A549 (cell line): ENCODE measurements around the gene SERTAD1. TPM values are rescaled to one million over a fixed set of nuclear protein-coding genes. Genes with fewer than 3 reads are reported as not detected.

Experiments used
- ATAC-seq, 2 experiments: fragments of 200-7000 bp in 1 of 2; fragments of >200 bp in 1 of 2; cut with Nextera tagmentation in 1 of 2; cut with Tn5 transposase in 1 of 2; 3 replicates each; pipeline versions ENCODE4 v1.8.0 to v1.9.1; 2018 to 2020; ENCODE audit warnings: mild to moderate bottlenecking in 1 of 2, moderate library complexity in 1 of 2
- CTCF ChIA-PET: fragments of 300-600 bp; sonication (Branson Sonifier 250); formaldehyde crosslinking; extraction: SDS; loops from one replicate; lab custom pipeline; 2021; ENCODE audit warnings: antibody characterized with exemption, inconsistent platforms; lab: Yijun Ruan, JAX
- POLR2A ChIA-PET: fragments of 350-600 bp; formaldehyde crosslinking; extraction: SDS; loops from one replicate; lab custom pipeline; 2021; ENCODE audit warnings: antibody characterized with exemption, inconsistent platforms; lab: Yijun Ruan, JAX
- DNase-seq, 2 experiments: peaks; one replicate each; pipeline versions ENCODE4 v3.0.0 to v3.0.0-alpha.2; 2011 to 2016; ENCODE audit warnings: low read depth in 1 of 2, low spot score in 1 of 2
- FAIRE-seq: peaks from 2 replicates; lab custom pipeline; 2011; peaks lifted over from hg19 to GRCh38; lab: Jason Lieb, UNC
- H3K27ac ChIP-seq, 2 experiments: fragments of >200 bp; sonication (Bioruptor Twin); formaldehyde crosslinking; 3 replicates each; pipeline ENCODE4 v1.5.1; 2016 to 2017
- H3K4me1 ChIP-seq: fragments of >200 bp; sonication (Bioruptor Twin); formaldehyde crosslinking; 3 replicates; pipeline ENCODE4 v1.6.1; 2016
- H3K4me2 ChIP-seq: fragments of >200 bp; sonication (Bioruptor Twin); formaldehyde crosslinking; 3 replicates; pipeline ENCODE4 v1.6.1; 2016
- H3K4me3 ChIP-seq: fragments of >200 bp; sonication (Bioruptor Twin); formaldehyde crosslinking; 3 replicates; pipeline ENCODE4 v1.5.1; 2016
- H3K9me3 ChIP-seq: fragments of >200 bp; sonication (Bioruptor Twin); formaldehyde crosslinking; 3 replicates; pipeline ENCODE4 v1.6.1; 2016
- BHLHE40 ChIP-seq: IDR thresholded peaks from 2 replicates; pipeline ENCODE4 v1.6.1; 2012; ENCODE audit warnings: low read depth, low read length, inconsistent platforms
- CHD4 ChIP-seq: fragments of 200-600 bp; sonication (generic); IDR thresholded peaks from 2 replicates; pipeline ENCODE4 v1.6.1; 2016; ENCODE audit warnings: antibody characterized with exemption, mild to moderate bottlenecking, borderline replicate concordance
- EHF ChIP-seq: fragments of 250-450 bp; sonication (Bioruptor Pico); IDR thresholded peaks from 2 replicates; pipeline ENCODE4 v1.5.0; 2020; ENCODE audit warnings: mild to moderate bottlenecking
- FOXS1 ChIP-seq: fragments of 250-450 bp; sonication (Bioruptor Pico); IDR thresholded peaks from 2 replicates; pipeline ENCODE4 v1.5.0; 2020; ENCODE audit warnings: mild to moderate bottlenecking, moderate library complexity
- GATA3 ChIP-seq: IDR thresholded peaks from 2 replicates; pipeline ENCODE4 v1.6.1; 2012; ENCODE audit warnings: borderline replicate concordance
- HOXB13 ChIP-seq: fragments of 250-450 bp; sonication (Bioruptor Pico); IDR thresholded peaks from 2 replicates; pipeline ENCODE4 v1.5.0; 2020; ENCODE audit warnings: low read depth, mild to moderate bottlenecking, moderate library complexity
- JUN ChIP-seq, 2 experiments: fragments of >200 bp; sonication (Bioruptor Twin); formaldehyde crosslinking; IDR thresholded peaks; 2 replicates in 1 of 2; 3 replicates in 1 of 2; pipeline ENCODE4 v1.6.1; 2016 to 2017
- JUNB ChIP-seq: fragments of >200 bp; sonication (Bioruptor Twin); formaldehyde crosslinking; IDR thresholded peaks from 2 replicates; pipeline ENCODE4 v1.6.1; 2016
- KDM1A ChIP-seq: fragments of 200-600 bp; sonication (generic); IDR thresholded peaks from 2 replicates; pipeline ENCODE4 v1.6.1; 2016; ENCODE audit warnings: low read depth, mild to moderate bottlenecking
- KDM5A ChIP-seq: fragments of 200-600 bp; sonication (generic); IDR thresholded peaks from 2 replicates; pipeline ENCODE4 v1.6.1; 2016; ENCODE audit warnings: antibody characterized with exemption, mild to moderate bottlenecking
- MAFK ChIP-seq: fragments of 450-650 bp; IDR thresholded peaks from 2 replicates; pipeline ENCODE4 v1.6.1; 2014; ENCODE audit not compliant: partially characterized antibody
- RAD21 ChIP-seq, 2 experiments: fragments of >200 bp in 1 of 2; sonication (Bioruptor Twin) in 1 of 2; formaldehyde crosslinking in 1 of 2; IDR thresholded peaks in 1 of 2; conservative IDR thresholded peaks in 1 of 2; 2 replicates in 1 of 2; 3 replicates in 1 of 2; pipeline ENCODE4 v1.6.1; 2012 to 2018; ENCODE audit warnings: inconsistent platforms in 1 of 2
- RFX5 ChIP-seq: fragments of 450-650 bp; IDR thresholded peaks from 2 replicates; pipeline ENCODE4 v1.7.1; 2014; ENCODE audit warnings: antibody characterized with exemption, mild to moderate bottlenecking, moderate library complexity
- RNF2 ChIP-seq: fragments of 200-600 bp; sonication (generic); IDR thresholded peaks from 2 replicates; pipeline ENCODE4 v1.6.1; 2016; ENCODE audit warnings: low read depth, mild to moderate bottlenecking, antibody characterized with exemption, moderate library complexity, borderline replicate concordance
- SMC3 ChIP-seq: fragments of >200 bp; sonication (Bioruptor Twin); formaldehyde crosslinking; IDR thresholded peaks from 3 replicates; pipeline ENCODE4 v1.6.1; 2018; ENCODE audit warnings: inconsistent platforms
- SREBF2 ChIP-seq: fragments of 450-650 bp; IDR thresholded peaks from 2 replicates; pipeline ENCODE4 v1.6.1; 2014; ENCODE audit warnings: mild to moderate bottlenecking, moderate library complexity
- TFCP2L1 ChIP-seq: fragments of 250-450 bp; sonication (Bioruptor Pico); IDR thresholded peaks from 2 replicates; pipeline ENCODE4 v1.5.0; 2021; ENCODE audit warnings: mild to moderate bottlenecking
- ZFP36 ChIP-seq: fragments of 450-650 bp; IDR thresholded peaks from 2 replicates; pipeline ENCODE4 v1.6.1; 2014; ENCODE audit warnings: borderline replicate concordance; ENCODE audit not compliant: partially characterized antibody
- ZSCAN20 ChIP-seq: fragments of 250-450 bp; sonication (Bioruptor Pico); IDR thresholded peaks from 2 replicates; pipeline ENCODE4 v1.8.0; 2022; ENCODE audit warnings: mild to moderate bottlenecking, moderate library complexity
- WGBS: methylation state at CpG from one replicate; pipeline ENCODE4 v1.1.6; 2017; ENCODE audit errors: missing lambda C conversion rate; 5-methylcytosine and 5-hydroxymethylcytosine counted together
- polyA plus RNA-seq, 4 experiments: library from polyadenylated mRNA; depleted of rRNA in 3 of 4; stranded (reverse); fragments of >200 nt; fragmentation: RNase III in 1 of 4; extraction: RNeasy Plus Mini Kit Qiagen cat#74134 plus additional on column Dnase treatment in 1 of 4; gene quantifications; 2 replicates in 3 of 4; 3 replicates in 1 of 4; pipeline ENCODE4 v1.2.3, GENCODE V29; 2011 to 2017
- TF ChIP-seq, protein P1 (sequence below): fragments of >200 bp; sonication (Bioruptor Twin); formaldehyde crosslinking; IDR thresholded peaks from 3 replicates; pipeline ENCODE4 v1.5.1; 2016
- TF ChIP-seq, protein P2 (sequence below): fragments of >200 bp; sonication (Bioruptor Twin); formaldehyde crosslinking; IDR thresholded peaks from 3 replicates; pipeline ENCODE4 v1.6.1; 2016
- TF ChIP-seq, protein P3 (sequence below): fragments of 150-350 bp; IDR thresholded peaks from 2 replicates; pipeline ENCODE4 v1.6.1; 2014; ENCODE audit warnings: low read depth, mild to moderate bottlenecking, low read length
- TF ChIP-seq, protein P4 (sequence below): IDR thresholded peaks from 2 replicates; pipeline ENCODE4 v1.6.1; 2012

SERTAD1 gene
- polyA plus RNA-seq, 2 of the 4 experiments (the other 2 are of a cell fraction): 10.7 to 13.6 TPM

DNA sequence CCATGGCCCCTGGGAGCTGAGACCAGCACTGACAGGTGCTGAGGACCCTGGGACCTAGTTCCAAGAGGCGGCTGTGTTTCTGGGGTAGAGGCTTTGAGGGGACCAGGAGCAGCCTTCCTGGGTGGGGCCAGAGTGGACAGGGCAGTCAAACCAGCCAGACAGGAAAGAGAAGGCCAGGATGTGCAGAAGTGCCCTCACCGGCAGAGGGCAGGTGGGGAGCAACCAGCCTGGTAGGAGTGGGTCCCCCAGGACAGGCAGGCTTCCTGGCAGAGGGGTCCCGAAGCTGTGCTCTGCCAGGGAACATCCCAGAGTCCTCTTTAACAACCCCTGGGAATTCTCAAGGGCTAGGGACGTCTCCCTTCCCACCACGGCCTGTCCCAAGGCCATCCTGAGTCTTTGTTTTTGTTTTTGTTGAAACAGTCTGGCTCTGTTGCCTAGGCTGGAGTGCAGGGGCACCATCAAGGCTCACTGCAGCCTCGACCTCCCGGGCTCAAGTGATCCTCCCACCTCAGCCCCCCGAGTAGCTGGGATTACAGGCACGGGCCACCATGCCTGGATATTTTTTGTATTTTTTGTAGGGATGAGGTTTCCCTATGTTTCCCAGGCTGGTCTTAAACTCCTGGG lies 32.8 kb downstream of the SERTAD1 start:
- POLR2A ChIA-PET: no interaction called here
- H3K4me1 ChIP-seq: no peaks in the 10 kb centered on the region
- peak; percentile 67 to 81 for DNase-seq
- H3K27ac ChIP-seq: peak overlapping the region in 1 of 2 experiments; percentile 7; a peak in 2 of 6 replicates
- peak; percentile 61 for FAIRE-seq
- ATAC-seq: peak; percentile 78 to 89
- 34% methylated on average over 9 of the region's 9 CpGs for WGBS
- CTCF ChIA-PET: interaction anchor here (0.7 to 1.5 kb wide), 11 partner anchors 8 to 242 kb away, joined by 3 to 5 read pairs (median 3); partner anchors contain the start of gene SERTAD1
- TF ChIP-seq KDM5A: no peak
- TF ChIP-seq EHF: no peak
- TF ChIP-seq JUNB: no peak
- TF ChIP-seq TFCP2L1 (CRISPR knock-in tag): no peak
- TF ChIP-seq ZFP36: peak; percentile 57
- peak; percentile 39 to 53; a peak in 4 of 5 replicates for TF ChIP-seq RAD21 (conservative IDR thresholded peaks at IDR 0.05 in 1 of 2, IDR thresholded peaks at IDR 0.05 in 1 of 2)
- no peak for TF ChIP-seq BHLHE40
- TF ChIP-seq FOXS1 (CRISPR knock-in tag): no peak
- peak; percentile 55 for TF ChIP-seq SMC3
- TF ChIP-seq GATA3: no peak
- TF ChIP-seq RNF2: no peak
- TF ChIP-seq, protein P1, sequence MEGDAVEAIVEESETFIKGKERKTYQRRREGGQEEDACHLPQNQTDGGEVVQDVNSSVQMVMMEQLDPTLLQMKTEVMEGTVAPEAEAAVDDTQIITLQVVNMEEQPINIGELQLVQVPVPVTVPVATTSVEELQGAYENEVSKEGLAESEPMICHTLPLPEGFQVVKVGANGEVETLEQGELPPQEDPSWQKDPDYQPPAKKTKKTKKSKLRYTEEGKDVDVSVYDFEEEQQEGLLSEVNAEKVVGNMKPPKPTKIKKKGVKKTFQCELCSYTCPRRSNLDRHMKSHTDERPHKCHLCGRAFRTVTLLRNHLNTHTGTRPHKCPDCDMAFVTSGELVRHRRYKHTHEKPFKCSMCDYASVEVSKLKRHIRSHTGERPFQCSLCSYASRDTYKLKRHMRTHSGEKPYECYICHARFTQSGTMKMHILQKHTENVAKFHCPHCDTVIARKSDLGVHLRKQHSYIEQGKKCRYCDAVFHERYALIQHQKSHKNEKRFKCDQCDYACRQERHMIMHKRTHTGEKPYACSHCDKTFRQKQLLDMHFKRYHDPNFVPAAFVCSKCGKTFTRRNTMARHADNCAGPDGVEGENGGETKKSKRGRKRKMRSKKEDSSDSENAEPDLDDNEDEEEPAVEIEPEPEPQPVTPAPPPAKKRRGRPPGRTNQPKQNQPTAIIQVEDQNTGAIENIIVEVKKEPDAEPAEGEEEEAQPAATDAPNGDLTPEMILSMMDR: peak; percentile 49
- no peak for TF ChIP-seq ZSCAN20 (CRISPR knock-in tag)
- TF ChIP-seq SREBF2: no peak
- no peak overlapping the region for H3K4me3 ChIP-seq
- no peaks in the 10 kb centered on the region for H3K9me3 ChIP-seq
- no peak overlapping the region for H3K4me2 ChIP-seq

DNA sequence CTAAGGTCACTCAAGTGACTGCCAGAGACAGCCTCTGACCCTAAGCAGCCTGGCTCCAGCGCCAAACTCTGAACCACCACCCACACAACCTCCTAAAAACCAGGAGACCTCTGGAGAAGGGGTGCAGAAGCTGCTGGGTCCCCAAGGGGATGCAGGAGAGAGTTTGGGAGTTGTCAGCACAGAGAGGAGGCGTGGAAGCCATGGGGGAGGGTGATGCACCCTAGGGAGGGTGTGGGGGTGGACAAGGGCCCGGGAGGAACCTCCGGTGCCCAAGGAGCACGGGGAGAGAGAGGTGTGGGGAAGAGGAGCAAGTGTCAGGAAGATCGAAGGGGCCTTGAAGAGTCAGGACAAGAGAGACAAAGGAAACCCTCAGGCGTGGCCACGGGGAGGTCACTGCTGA lies 33.7 kb downstream of the SERTAD1 start:
- DNase-seq (no peak), ATAC-seq (no peak), FAIRE-seq (peak; percentile 49)
- TF ChIP-seq BHLHE40 (no peak), RAD21 (conservative IDR thresholded peaks at IDR 0.05 in 1 of 2, IDR thresholded peaks at IDR 0.05 in 1 of 2) (no peak), JUN (IDR thresholded peaks at IDR 0.05) (no peak), HOXB13 (CRISPR knock-in tag) (no peak), ZFP36 (no peak), MAFK (no peak), CHD4 (no peak), KDM1A (no peak), RFX5 (no peak)
- TF ChIP-seq, protein P2, sequence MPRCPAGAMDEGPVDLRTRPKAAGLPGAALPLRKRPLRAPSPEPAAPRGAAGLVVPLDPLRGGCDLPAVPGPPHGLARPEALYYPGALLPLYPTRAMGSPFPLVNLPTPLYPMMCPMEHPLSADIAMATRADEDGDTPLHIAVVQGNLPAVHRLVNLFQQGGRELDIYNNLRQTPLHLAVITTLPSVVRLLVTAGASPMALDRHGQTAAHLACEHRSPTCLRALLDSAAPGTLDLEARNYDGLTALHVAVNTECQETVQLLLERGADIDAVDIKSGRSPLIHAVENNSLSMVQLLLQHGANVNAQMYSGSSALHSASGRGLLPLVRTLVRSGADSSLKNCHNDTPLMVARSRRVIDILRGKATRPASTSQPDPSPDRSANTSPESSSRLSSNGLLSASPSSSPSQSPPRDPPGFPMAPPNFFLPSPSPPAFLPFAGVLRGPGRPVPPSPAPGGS: no peak
- TF ChIP-seq, protein P3, sequence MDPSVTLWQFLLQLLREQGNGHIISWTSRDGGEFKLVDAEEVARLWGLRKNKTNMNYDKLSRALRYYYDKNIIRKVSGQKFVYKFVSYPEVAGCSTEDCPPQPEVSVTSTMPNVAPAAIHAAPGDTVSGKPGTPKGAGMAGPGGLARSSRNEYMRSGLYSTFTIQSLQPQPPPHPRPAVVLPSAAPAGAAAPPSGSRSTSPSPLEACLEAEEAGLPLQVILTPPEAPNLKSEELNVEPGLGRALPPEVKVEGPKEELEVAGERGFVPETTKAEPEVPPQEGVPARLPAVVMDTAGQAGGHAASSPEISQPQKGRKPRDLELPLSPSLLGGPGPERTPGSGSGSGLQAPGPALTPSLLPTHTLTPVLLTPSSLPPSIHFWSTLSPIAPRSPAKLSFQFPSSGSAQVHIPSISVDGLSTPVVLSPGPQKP: no peak
- TF ChIP-seq, protein P4, sequence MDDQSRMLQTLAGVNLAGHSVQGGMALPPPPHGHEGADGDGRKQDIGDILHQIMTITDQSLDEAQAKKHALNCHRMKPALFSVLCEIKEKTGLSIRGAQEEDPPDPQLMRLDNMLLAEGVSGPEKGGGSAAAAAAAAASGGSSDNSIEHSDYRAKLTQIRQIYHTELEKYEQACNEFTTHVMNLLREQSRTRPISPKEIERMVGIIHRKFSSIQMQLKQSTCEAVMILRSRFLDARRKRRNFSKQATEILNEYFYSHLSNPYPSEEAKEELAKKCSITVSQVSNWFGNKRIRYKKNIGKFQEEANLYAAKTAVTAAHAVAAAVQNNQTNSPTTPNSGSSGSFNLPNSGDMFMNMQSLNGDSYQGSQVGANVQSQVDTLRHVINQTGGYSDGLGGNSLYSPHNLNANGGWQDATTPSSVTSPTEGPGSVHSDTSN: no peak
- H3K4me1 ChIP-seq: no peaks in the 10 kb centered on the region
- no peak overlapping the region for H3K4me2 ChIP-seq
- H3K9me3 ChIP-seq: no peaks in the 10 kb centered on the region
- ChIA-PET CTCF (interaction anchor here (1.0 to 1.5 kb wide), 5 partner anchors 11 to 73 kb away, joined by 3 to 5 read pairs (median 4); no protein-coding TSS in a partner anchor), POLR2A (no interaction called here)
- WGBS: 67% methylated on average over 8 of the region's 8 CpGs
- no peak overlapping the region for H3K27ac ChIP-seq
- H3K4me3 ChIP-seq: no peak overlapping the region
